Measurements from ENCODE around the gene CCR3. TPM values are rescaled to one million over a fixed set of nuclear protein-coding genes. Genes with fewer than 3 reads are reported as not detected.
A peak's percentile ranks its signal among the peaks of the same experiment; 100 is the strongest.

CCR3 gene
- total RNA-seq, 4 donors from 2014 or later, result not detected

GRCh38 chr3:46276497-46277099, 34.3 kb downstream of the CCR3 start:
- TF ChIP-seq, protein P1, sequence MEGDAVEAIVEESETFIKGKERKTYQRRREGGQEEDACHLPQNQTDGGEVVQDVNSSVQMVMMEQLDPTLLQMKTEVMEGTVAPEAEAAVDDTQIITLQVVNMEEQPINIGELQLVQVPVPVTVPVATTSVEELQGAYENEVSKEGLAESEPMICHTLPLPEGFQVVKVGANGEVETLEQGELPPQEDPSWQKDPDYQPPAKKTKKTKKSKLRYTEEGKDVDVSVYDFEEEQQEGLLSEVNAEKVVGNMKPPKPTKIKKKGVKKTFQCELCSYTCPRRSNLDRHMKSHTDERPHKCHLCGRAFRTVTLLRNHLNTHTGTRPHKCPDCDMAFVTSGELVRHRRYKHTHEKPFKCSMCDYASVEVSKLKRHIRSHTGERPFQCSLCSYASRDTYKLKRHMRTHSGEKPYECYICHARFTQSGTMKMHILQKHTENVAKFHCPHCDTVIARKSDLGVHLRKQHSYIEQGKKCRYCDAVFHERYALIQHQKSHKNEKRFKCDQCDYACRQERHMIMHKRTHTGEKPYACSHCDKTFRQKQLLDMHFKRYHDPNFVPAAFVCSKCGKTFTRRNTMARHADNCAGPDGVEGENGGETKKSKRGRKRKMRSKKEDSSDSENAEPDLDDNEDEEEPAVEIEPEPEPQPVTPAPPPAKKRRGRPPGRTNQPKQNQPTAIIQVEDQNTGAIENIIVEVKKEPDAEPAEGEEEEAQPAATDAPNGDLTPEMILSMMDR (IDR thresholded peaks at IDR 0.05), result peak; percentile 61 to 83 (median 72)
- no peak for TF ChIP-seq POLR2A (IDR thresholded peaks at IDR 0.05)
- no peaks in the 10 kb centered on the region for H3K36me3 ChIP-seq
- H3K4me3 ChIP-seq, result no peak overlapping the region
- H3K4me1 ChIP-seq, result no peaks in the 10 kb centered on the region
- peak; percentile 71 to 91 (median 76) for DNase-seq
- H3K9me3 ChIP-seq, result no peaks in the 10 kb centered on the region
- no peaks in the 10 kb centered on the region for H3K27me3 ChIP-seq
- H3K27ac ChIP-seq, result no peak overlapping the region

DNA sequence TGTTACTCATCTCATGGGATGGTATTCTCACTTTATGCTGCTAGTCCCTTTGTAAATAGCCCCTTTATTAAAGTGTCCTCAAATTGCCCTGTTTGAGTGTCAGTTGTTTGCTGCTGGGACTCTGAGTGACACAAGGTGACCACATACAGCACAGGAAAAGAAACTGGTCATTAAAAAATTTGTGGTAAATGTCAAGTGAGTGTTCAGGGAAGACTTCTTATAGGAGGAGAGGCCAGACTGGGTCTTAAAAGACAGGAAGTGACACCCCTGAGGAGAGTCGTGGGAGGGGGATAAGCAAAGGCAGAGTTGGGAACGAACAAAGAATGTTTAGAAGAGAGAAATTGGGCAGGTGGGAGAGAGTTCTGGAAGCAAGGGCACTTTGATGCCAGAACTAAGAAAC, 35.2 kb downstream of the CCR3 start:
- Histone ChIP-seq H3K4me1 (no peaks in the 10 kb centered on the region), H3K4me3 (no peak overlapping the region), H3K36me3 (no peaks in the 10 kb centered on the region), H3K9me3 (no peaks in the 10 kb centered on the region), H3K27ac (no peak overlapping the region), H3K27me3 (no peaks in the 10 kb centered on the region)
- no peak for DNase-seq
- TF ChIP-seq POLR2A (IDR thresholded peaks at IDR 0.05), result no peak
- TF ChIP-seq, protein P1 (IDR thresholded peaks at IDR 0.05), result no peak

DNA sequence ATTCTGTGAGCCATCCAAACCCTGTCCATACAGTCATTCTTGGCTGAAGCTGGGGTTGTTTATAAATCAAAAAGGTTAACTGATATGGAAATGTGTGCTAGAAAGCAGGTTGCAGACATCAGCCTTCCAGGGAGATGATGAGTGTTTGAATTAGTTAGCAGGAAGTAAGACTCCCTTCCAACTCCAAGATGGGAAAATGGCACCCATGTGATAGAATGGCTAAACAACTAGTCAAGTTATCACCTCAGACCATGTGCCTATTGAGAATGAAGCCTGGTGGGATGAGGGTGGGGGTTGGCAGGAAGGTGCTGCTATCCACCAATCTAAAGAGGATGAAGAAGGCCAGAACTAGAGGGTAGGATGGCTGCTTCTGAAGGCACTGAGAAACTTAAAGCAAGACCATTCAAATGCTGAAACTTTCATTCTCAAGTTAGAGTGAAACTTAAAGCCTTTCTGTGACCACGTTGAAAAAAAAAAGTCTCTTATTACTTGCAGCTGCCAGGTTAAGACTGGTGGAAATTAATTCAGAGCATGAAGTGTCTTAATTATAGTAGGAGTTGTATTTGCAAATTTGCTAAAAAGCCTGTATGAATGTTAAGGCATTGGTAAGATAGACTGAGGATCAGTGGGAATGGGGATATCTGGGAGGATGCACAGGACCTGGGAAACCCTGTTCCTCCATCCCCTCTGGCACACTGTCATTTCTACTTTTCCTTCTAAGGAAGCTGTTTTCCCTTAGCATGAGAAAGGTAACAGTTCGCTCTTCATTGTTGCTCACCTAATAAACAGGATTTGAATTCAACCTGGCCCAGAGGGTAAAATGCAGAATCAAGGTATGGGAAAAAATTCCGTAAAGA, 36.8 kb downstream of the CCR3 start:
- DNase-seq, result no peak
- Histone ChIP-seq H3K4me1 (no peaks in the 10 kb centered on the region), H3K27ac (no peak overlapping the region), H3K27me3 (no peaks in the 10 kb centered on the region), H3K36me3 (no peaks in the 10 kb centered on the region), H3K9me3 (no peaks in the 10 kb centered on the region), H3K4me3 (no peak overlapping the region)
- TF ChIP-seq, protein P1 (IDR thresholded peaks at IDR 0.05), result no peak
- TF ChIP-seq POLR2A (IDR thresholded peaks at IDR 0.05), result no peak

- no peaks in the 10 kb centered on the region for H3K4me1 ChIP-seq
- H3K9me3 ChIP-seq, result no peaks in the 10 kb centered on the region
- H3K36me3 ChIP-seq, result no peaks in the 10 kb centered on the region
- no peak overlapping the region for H3K4me3 ChIP-seq
- H3K27me3 ChIP-seq, result no peaks in the 10 kb centered on the region
- H3K27ac ChIP-seq, result peak overlapping the region; percentile 35 to 62 (median 44)
- TF ChIP-seq, protein P1 (IDR thresholded peaks at IDR 0.05), result no peak
- TF ChIP-seq POLR2A (IDR thresholded peaks at IDR 0.05), result no peak
- DNase-seq, result peak in 1 of 3 donors; percentile 59
Measured at GRCh38 chr3:46280105-46280797, 38.0 kb downstream of the CCR3 start.

GRCh38 chr3:46281551-46281950, 39.3 kb downstream of the CCR3 start:
- H3K4me1 ChIP-seq, result no peaks in the 10 kb centered on the region
- H3K27ac ChIP-seq, result no peak overlapping the region
- no peak for TF ChIP-seq POLR2A (IDR thresholded peaks at IDR 0.05)
- TF ChIP-seq, protein P1 (IDR thresholded peaks at IDR 0.05), result no peak
- H3K9me3 ChIP-seq, result no peaks in the 10 kb centered on the region
- DNase-seq, result no peak
- H3K27me3 ChIP-seq, result no peaks in the 10 kb centered on the region
- H3K4me3 ChIP-seq, result no peak overlapping the region
- no peaks in the 10 kb centered on the region for H3K36me3 ChIP-seq
